Spleen (tissue), 11 donors: Measurements from ENCODE around the gene TRAM2. TPM values are rescaled to one million over a fixed set of nuclear protein-coding genes. Genes with fewer than 3 reads are reported as not detected.

Source experiments
- DNase-seq: peaks from one replicate; pipeline ENCODE4 v3.0.0-alpha.2; 2020
- H3K27ac ChIP-seq, 8 donors: fragments of 200-600 bp; sonication (generic) in 7 of 8; 1 replicate in 4 of 8; 2 replicates in 4 of 8; pipeline versions ENCODE4 v1.5.0 to v1.8.0; 2016 to 2021; ENCODE audit warnings: inconsistent platforms in 4 of 8, mild to moderate bottlenecking in 4 of 8, moderate library complexity in 1 of 8
- H3K27me3 ChIP-seq, 7 donors: fragments of 200-600 bp; sonication (generic) in 6 of 7; replicated peaks in 1 of 7; 1 replicate in 4 of 7; 2 replicates in 3 of 7; pipeline versions ENCODE4 v1.5.0 to v1.8.0; 2016 to 2021; ENCODE audit warnings: inconsistent platforms in 3 of 7, mild to moderate bottlenecking in 1 of 7
- H3K36me3 ChIP-seq, 6 donors: fragments of 200-600 bp; sonication (generic) in 5 of 6; 1 replicate in 4 of 6; 2 replicates in 2 of 6; pipeline versions ENCODE4 v1.5.0 to v1.8.0; 2016 to 2021; ENCODE audit warnings: inconsistent platforms in 2 of 6
- H3K4me1 ChIP-seq, 6 donors: fragments of 200-600 bp; sonication (generic) in 5 of 6; 1 replicate in 3 of 6; 2 replicates in 3 of 6; pipeline versions ENCODE4 v1.5.0 to v1.8.0; 2016 to 2021; ENCODE audit warnings: inconsistent platforms in 3 of 6
- H3K4me3 ChIP-seq, 8 donors: fragments of 200-600 bp; sonication (generic) in 7 of 8; 1 replicate in 4 of 8; 2 replicates in 4 of 8; pipeline versions ENCODE4 v1.5.0 to v1.8.0; 2016 to 2021; ENCODE audit warnings: inconsistent platforms in 4 of 8, mild to moderate bottlenecking in 4 of 8, moderate library complexity in 2 of 8
- H3K9me3 ChIP-seq, 8 donors: fragments of 200-600 bp; sonication (generic) in 7 of 8; 1 replicate in 4 of 8; 2 replicates in 4 of 8; pipeline versions ENCODE4 v1.5.0 to v1.8.0; 2016 to 2021; ENCODE audit warnings: inconsistent platforms in 4 of 8
- CTCF ChIP-seq, 11 experiments: fragments of 200-600 bp in 7 of 11; fragments of 450-650 bp in 4 of 11; sonication (generic) in 4 of 11; IDR thresholded peaks in 8 of 11; conservative IDR thresholded peaks in 3 of 11; 1 replicate in 7 of 11; 2 replicates in 4 of 11; pipeline versions ENCODE4 v1.4.0 to v1.8.0; 2016 to 2021; ENCODE audit warnings: antibody characterized with exemption in 11 of 11, inconsistent platforms in 4 of 11, mild to moderate bottlenecking in 1 of 11
- POLR2A ChIP-seq, 3 donors: fragments of 450-650 bp; IDR thresholded peaks; one replicate each; pipeline ENCODE4 v1.5.1; 2017; ENCODE audit warnings: antibody characterized with exemption in 3 of 3, mild to moderate bottlenecking in 1 of 3
- POLR2AphosphoS5 ChIP-seq, 3 donors: sonication (generic); formaldehyde crosslinking; IDR thresholded peaks; one replicate each; pipeline ENCODE4 v1.5.1; 2017; ENCODE audit warnings: antibody characterized with exemption in 3 of 3
- WGBS, 5 donors: extraction: QIAGEN DNeasy Blood & Tissue Kit in 3 of 5; methylation state at CpG; one replicate each; pipeline versions ENCODE4 v1.1.5 to v1.1.7; 2013 to 2018; 5-methylcytosine and 5-hydroxymethylcytosine counted together
- intact Hi-C: fragments of 100-400 bp; cut with DNase I; formaldehyde crosslinking; loops from one replicate; pipeline ENCODE4 v1.15.0; 2023; ENCODE audit warnings: low total_unique reads
- polyA plus RNA-seq, 3 donors: library from polyadenylated mRNA; stranded (reverse); fragments of 200-250 nt; gene quantifications; one replicate each; pipeline ENCODE4 v1.2.1, GENCODE V29; 2013
- total RNA-seq, 7 donors: library from RNA; depleted of rRNA in 3 of 7; stranded (reverse); fragments of >200 nt in 3 of 7; fragmentation: NEBNext Ultra II Directional in 4 of 7; extraction: Animal tissue kit (Norgen Biotek cat#: 25700) in 4 of 7; gene quantifications; one replicate each; pipeline versions ENCODE4 v1.1.0 to v1.2.1, GENCODE V29; 2016 to 2021
- donor health status: healthy with polysubstance abuse.
- donor health status: DM: no; HTN: no; CAD: no; lungs with moderate emphysema.
- donor health status: DM: no; HTN: no; CAD: no.
- donor health status: Bipolar disorder and iron deficiency.
- donor health status: healthy.
- donor health status: DM: no; HTN: no; CAD: no.
- donor health status: DM: yes; HTN: yes; CAD: no.

The TRAM2 gene
- total and polyA plus RNA-seq, 10 donors, result 1.8 to 47.7 (median 32.3) TPM

DNA sequence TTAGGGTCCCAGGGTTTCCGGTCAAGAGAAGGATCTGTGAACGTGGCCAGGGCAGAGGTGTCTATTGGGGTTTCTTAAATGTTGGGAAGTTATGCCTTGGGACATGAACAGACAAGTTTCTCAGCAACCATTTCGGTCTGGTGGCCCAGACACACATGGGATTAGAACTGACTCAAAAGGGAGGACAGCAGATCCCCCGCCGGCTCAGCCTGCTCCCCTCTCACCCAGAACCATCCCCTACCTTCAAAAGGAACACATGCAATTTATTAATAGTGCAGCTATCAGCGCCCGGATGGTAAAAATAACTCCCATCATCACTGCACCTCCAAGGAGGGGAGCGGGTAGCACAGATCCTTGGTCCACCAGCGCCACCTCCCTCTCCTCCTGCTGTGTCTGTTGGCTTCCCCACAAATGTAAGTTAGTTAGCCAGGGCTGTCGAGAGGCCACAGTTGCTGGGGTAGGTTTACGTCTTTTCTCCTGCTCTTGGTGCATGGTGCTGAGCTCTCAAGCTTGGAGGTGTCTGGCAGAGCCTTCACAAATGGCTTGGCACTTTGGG, 77.1 kb downstream of the TRAM2 start:
- peaks cover 0 to 3% (median 2%) of the 10 kb centered on the region in 8 donors for H3K9me3 ChIP-seq
- no peak for DNase-seq
- no peaks in the 10 kb centered on the region for H3K27me3 ChIP-seq
- TF ChIP-seq POLR2AphosphoS5 (IDR thresholded peaks at IDR 0.05) (no peak), POLR2A (IDR thresholded peaks at IDR 0.05) (no peak), CTCF (IDR thresholded peaks at IDR 0.05 in 8 of 11, conservative IDR thresholded peaks at IDR 0.05 in 3 of 11) (no peak)
- peaks cover 0 to 66% (median 16%) of the 10 kb centered on the region in 6 donors for H3K36me3 ChIP-seq
- peak overlapping the region in 4 of 8 donors; percentile 70 to 88 (median 82) for H3K27ac ChIP-seq
- intact Hi-C loops, result no loop called here
- H3K4me3 ChIP-seq, result no peak overlapping the region
- WGBS, 5 donors, result 93 to 94% (median 94%) methylated on average over 9 to 11 of the region's 11 CpGs
- H3K4me1 ChIP-seq, result peaks cover 0 to 31% (median 17%) of the 10 kb centered on the region in 6 donors

- TF ChIP-seq POLR2A (IDR thresholded peaks at IDR 0.05), result no peak
- no peak for TF ChIP-seq CTCF (IDR thresholded peaks at IDR 0.05 in 8 of 11, conservative IDR thresholded peaks at IDR 0.05 in 3 of 11)
- TF ChIP-seq POLR2AphosphoS5 (IDR thresholded peaks at IDR 0.05), result no peak
- Histone ChIP-seq H3K36me3 (peaks cover 0 to 58% (median 16%) of the 10 kb centered on the region in 6 donors), H3K27ac (peak overlapping the region in 6 of 8 donors; percentile 54 to 88 (median 76)), H3K4me3 (no peak overlapping the region), H3K4me1 (peaks cover 0 to 25% (median 11%) of the 10 kb centered on the region in 6 donors), H3K27me3 (no peaks in the 10 kb centered on the region), H3K9me3 (peaks cover 0 to 7% (median 4%) of the 10 kb centered on the region in 8 donors)
- no peak for DNase-seq
- 73 to 89% (median 83%) methylated on average over 1 of the region's 1 CpG for WGBS, 5 donors
- intact Hi-C loops, result no loop called here
Observed at GRCh38 chr6:52499026-52499425, 77.8 kb downstream of the TRAM2 start.

GRCh38 chr6:52498538-52499017, 78.3 kb downstream of the TRAM2 start:
- Histone ChIP-seq H3K4me1 (peaks cover 0 to 25% (median 9%) of the 10 kb centered on the region in 6 donors), H3K9me3 (peaks cover 0 to 7% (median 4%) of the 10 kb centered on the region in 8 donors), H3K27me3 (no peaks in the 10 kb centered on the region), H3K27ac (peak overlapping the region in 7 of 8 donors; percentile 54 to 88 (median 74)), H3K36me3 (peaks cover 0 to 54% (median 16%) of the 10 kb centered on the region in 6 donors), H3K4me3 (no peak overlapping the region)
- DNase-seq, result no peak
- intact Hi-C loops, result no loop called here
- TF ChIP-seq POLR2AphosphoS5 (IDR thresholded peaks at IDR 0.05), result no peak
- TF ChIP-seq POLR2A (IDR thresholded peaks at IDR 0.05), result no peak
- TF ChIP-seq CTCF (IDR thresholded peaks at IDR 0.05 in 8 of 11, conservative IDR thresholded peaks at IDR 0.05 in 3 of 11), result no peak
- WGBS, 5 donors, result 74 to 91% (median 85%) methylated on average over 11 of the region's 11 CpGs

- Histone ChIP-seq H3K27me3 (no peaks in the 10 kb centered on the region), H3K4me3 (no peak overlapping the region), H3K4me1 (peaks cover 0 to 26% (median 8%) of the 10 kb centered on the region in 6 donors), H3K36me3 (peaks cover 0 to 46% (median 12%) of the 10 kb centered on the region in 6 donors), H3K27ac (peak overlapping the region in 7 of 8 donors; percentile 54 to 88 (median 74)), H3K9me3 (peaks cover 0 to 7% (median 4%) of the 10 kb centered on the region in 8 donors)
- no peak for TF ChIP-seq CTCF (IDR thresholded peaks at IDR 0.05 in 8 of 11, conservative IDR thresholded peaks at IDR 0.05 in 3 of 11)
- peak in 1 of 3 donors; percentile 58 for TF ChIP-seq POLR2AphosphoS5 (IDR thresholded peaks at IDR 0.05)
- no peak for DNase-seq
- WGBS, 5 donors, result 75 to 82% (median 76%) methylated on average over 14 of the region's 14 CpGs
- intact Hi-C loops, result no loop called here
Observed at GRCh38 chr6:52497652-52498408, 79.0 kb downstream of the TRAM2 start.
